ENCODE results near the gene UGGT1. TPM values are rescaled to one million over a fixed set of nuclear protein-coding genes. Genes with fewer than 3 reads are reported as not detected.
A peak's percentile ranks its signal among the peaks of the same experiment; 100 is the strongest.

The UGGT1 gene, protein sequence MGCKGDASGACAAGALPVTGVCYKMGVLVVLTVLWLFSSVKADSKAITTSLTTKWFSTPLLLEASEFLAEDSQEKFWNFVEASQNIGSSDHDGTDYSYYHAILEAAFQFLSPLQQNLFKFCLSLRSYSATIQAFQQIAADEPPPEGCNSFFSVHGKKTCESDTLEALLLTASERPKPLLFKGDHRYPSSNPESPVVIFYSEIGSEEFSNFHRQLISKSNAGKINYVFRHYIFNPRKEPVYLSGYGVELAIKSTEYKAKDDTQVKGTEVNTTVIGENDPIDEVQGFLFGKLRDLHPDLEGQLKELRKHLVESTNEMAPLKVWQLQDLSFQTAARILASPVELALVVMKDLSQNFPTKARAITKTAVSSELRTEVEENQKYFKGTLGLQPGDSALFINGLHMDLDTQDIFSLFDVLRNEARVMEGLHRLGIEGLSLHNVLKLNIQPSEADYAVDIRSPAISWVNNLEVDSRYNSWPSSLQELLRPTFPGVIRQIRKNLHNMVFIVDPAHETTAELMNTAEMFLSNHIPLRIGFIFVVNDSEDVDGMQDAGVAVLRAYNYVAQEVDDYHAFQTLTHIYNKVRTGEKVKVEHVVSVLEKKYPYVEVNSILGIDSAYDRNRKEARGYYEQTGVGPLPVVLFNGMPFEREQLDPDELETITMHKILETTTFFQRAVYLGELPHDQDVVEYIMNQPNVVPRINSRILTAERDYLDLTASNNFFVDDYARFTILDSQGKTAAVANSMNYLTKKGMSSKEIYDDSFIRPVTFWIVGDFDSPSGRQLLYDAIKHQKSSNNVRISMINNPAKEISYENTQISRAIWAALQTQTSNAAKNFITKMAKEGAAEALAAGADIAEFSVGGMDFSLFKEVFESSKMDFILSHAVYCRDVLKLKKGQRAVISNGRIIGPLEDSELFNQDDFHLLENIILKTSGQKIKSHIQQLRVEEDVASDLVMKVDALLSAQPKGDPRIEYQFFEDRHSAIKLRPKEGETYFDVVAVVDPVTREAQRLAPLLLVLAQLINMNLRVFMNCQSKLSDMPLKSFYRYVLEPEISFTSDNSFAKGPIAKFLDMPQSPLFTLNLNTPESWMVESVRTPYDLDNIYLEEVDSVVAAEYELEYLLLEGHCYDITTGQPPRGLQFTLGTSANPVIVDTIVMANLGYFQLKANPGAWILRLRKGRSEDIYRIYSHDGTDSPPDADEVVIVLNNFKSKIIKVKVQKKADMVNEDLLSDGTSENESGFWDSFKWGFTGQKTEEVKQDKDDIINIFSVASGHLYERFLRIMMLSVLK (N-terminal part only)
- total RNA-seq, result 100 to 1,000 TPM in 1 of 6 donors, 10 to 100 TPM in 5; 34.1 to 103 (median 43.1) TPM

DNA sequence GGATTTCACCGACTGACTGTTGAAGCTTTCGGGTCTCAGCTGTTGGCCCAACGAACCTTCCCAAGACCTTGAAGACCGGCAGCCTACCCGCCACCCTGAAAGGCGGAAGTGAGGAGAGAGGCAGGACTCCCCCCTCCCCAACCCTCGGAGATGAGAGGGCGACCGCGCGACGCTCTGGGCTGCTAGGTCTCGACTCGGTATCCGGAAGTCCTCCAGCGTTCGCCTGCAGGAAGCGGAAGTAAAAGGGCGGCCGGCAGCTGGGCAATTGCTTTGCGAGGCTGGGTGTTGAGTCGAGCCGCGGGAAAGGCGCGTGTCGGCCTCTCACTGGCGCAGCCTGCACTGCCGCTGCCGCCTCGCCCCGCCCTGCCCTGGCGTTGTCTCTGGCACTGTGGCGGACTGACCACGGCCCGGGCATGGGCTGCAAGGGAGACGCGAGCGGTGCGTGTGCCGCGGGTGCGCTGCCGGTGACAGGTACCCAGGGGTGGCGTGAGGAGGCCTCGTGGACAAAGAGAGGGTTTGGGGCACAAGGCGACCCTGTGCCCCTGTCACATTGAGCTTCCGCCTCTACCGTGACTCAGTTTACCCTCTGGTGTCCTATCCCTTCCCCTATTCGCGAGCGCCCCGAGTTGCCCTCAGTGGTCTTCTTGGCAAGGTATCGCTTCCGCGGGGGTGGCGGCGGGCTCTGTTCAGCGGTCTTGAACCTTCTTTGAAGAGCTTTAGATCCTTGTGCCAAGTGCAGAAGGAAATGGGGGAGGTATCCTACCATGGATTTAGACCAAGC lies at the start of gene UGGT1:
Gene UGGT1, plus strand, starts transcription at position 256 of the 781 bp plus-strand sequence. Its CDS starts 158 bp downstream, at position 414.
- Histone ChIP-seq H3K4me1 (peaks cover 6 to 30% (median 21%) of the 10 kb centered on the region in 4 donors), H3K36me3 (peaks cover 0 to 6% (median 0%) of the 10 kb centered on the region in 4 donors), H3K27ac (peak within 1 kb of the TSS; percentile 84 to 87 (median 84)), H3K9me3 (no peaks in the 10 kb centered on the region), H3K27me3 (no peaks in the 10 kb centered on the region), H3K4me3 (peak within 1 kb of the TSS; percentile 80 to 99 (median 96))
- TF ChIP-seq POLR2A (IDR thresholded peaks at IDR 0.05) (peak in 2 of 4 donors; percentile 83 to 87), POLR2AphosphoS5 (IDR thresholded peaks at IDR 0.05) (peak; percentile 95 to 97), EP300 (IDR thresholded peaks at IDR 0.05) (peak in 1 of 4 donors; percentile 69)
- TF ChIP-seq, protein P1, sequence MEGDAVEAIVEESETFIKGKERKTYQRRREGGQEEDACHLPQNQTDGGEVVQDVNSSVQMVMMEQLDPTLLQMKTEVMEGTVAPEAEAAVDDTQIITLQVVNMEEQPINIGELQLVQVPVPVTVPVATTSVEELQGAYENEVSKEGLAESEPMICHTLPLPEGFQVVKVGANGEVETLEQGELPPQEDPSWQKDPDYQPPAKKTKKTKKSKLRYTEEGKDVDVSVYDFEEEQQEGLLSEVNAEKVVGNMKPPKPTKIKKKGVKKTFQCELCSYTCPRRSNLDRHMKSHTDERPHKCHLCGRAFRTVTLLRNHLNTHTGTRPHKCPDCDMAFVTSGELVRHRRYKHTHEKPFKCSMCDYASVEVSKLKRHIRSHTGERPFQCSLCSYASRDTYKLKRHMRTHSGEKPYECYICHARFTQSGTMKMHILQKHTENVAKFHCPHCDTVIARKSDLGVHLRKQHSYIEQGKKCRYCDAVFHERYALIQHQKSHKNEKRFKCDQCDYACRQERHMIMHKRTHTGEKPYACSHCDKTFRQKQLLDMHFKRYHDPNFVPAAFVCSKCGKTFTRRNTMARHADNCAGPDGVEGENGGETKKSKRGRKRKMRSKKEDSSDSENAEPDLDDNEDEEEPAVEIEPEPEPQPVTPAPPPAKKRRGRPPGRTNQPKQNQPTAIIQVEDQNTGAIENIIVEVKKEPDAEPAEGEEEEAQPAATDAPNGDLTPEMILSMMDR (IDR thresholded peaks at IDR 0.05), result peak in 1 of 6 experiments; percentile 11
- WGBS, 2 donors, result 0% methylated on average over 18 to 37 of the region's 59 CpGs
- DNase-seq, result peak; percentile 96 to 98
- peak; percentile 99 to 100 for ATAC-seq (ENCODE audit: low FRiP score in 2 of 2)

DNA sequence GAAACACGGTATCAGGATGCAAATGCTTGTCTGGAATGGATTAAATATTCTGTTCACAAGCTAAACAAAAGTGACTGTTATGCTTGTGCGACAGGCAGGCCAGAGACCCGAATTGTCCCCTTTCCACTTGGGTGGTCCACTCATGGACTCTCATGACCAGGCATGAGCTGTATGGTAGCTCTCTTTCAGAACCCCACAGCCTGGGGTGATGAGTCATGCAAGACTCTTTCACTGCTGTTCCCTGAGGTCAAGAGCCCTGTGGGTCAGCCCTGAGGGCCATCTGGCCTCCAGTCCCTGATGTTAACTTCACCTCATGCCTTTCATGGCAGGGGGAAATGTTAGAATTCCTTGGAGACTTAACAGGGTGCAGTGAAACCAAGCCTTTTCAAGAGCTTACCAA lies 49.4 kb upstream of the UGGT1 start:
- Histone ChIP-seq H3K4me3 (no peak overlapping the region), H3K27ac (no peak overlapping the region), H3K27me3 (no peaks in the 10 kb centered on the region), H3K9me3 (peaks cover 16 to 33% (median 27%) of the 10 kb centered on the region in 4 donors), H3K36me3 (no peaks in the 10 kb centered on the region), H3K4me1 (no peaks in the 10 kb centered on the region)
- 81 to 88% methylated on average over 3 of the region's 3 CpGs for WGBS, 2 donors
- DNase-seq (no peak), ATAC-seq (ENCODE audit: low FRiP score in 2 of 2) (no peak)
- no peak for TF ChIP-seq EP300 (IDR thresholded peaks at IDR 0.05)
- TF ChIP-seq, protein P1 (IDR thresholded peaks at IDR 0.05), result no peak
- TF ChIP-seq POLR2AphosphoS5 (IDR thresholded peaks at IDR 0.05), result no peak
- TF ChIP-seq POLR2A (IDR thresholded peaks at IDR 0.05), result no peak

DNA sequence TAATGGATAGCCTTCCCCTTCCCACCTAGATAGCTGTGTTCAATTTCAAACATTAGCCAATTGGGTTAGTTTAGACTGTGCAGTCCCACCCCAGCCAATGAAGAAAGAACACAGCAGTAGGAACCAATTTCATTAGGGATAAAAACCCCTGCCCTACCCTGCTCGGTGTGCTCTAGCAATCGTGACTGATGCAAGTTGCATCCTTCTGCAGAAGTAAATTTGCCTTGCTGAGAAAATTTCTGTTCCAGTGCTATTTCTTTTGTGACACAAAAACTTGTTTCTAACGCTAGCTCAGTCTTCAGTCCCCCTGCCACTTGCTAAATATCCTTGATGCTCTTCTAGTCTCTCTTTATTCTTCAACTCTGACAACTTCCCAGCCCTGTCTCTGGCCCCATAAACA lies 48.0 kb upstream of the UGGT1 start:
- Histone ChIP-seq H3K27ac (no peak overlapping the region), H3K9me3 (peaks cover 10 to 20% (median 15%) of the 10 kb centered on the region in 4 donors), H3K4me1 (no peaks in the 10 kb centered on the region), H3K36me3 (no peaks in the 10 kb centered on the region), H3K27me3 (no peaks in the 10 kb centered on the region), H3K4me3 (no peak overlapping the region)
- TF ChIP-seq POLR2AphosphoS5 (IDR thresholded peaks at IDR 0.05), result no peak
- TF ChIP-seq, protein P1 (IDR thresholded peaks at IDR 0.05), result no peak
- no peak for TF ChIP-seq POLR2A (IDR thresholded peaks at IDR 0.05)
- TF ChIP-seq EP300 (IDR thresholded peaks at IDR 0.05), result no peak
- no peak for ATAC-seq (ENCODE audit: low FRiP score in 2 of 2)
- DNase-seq, result no peak
- WGBS, 2 donors, result 82 to 85% methylated on average over 3 of the region's 3 CpGs

GRCh38 chr2:128053331-128053730 lies 37.7 kb upstream of the UGGT1 start:
- ATAC-seq (ENCODE audit: low FRiP score in 2 of 2) (no peak), DNase-seq (peak in 1 of 2 donors; percentile 79)
- Histone ChIP-seq H3K4me1 (no peaks in the 10 kb centered on the region), H3K27ac (no peak overlapping the region), H3K9me3 (peaks cover 0 to 9% (median 0%) of the 10 kb centered on the region in 4 donors), H3K27me3 (no peaks in the 10 kb centered on the region), H3K4me3 (no peak overlapping the region), H3K36me3 (no peaks in the 10 kb centered on the region)
- no peak for TF ChIP-seq POLR2AphosphoS5 (IDR thresholded peaks at IDR 0.05)
- TF ChIP-seq EP300 (IDR thresholded peaks at IDR 0.05), result no peak
- WGBS, 2 donors, result 95 to 99% methylated on average over 12 of the region's 12 CpGs
